IPS-15b (cell line): Measurements from ENCODE around the gene CREG2.
A peak's percentile ranks its signal among the peaks of the same experiment; 100 is the strongest.

Source experiments
- H3K27me3 ChIP-seq: one replicate; pipeline ENCODE4 v1.6.1; 2013; ENCODE audit warnings: low read length; ENCODE audit not compliant: control insufficient read depth, insufficient read depth
- H3K36me3 ChIP-seq: one replicate; pipeline ENCODE4 v1.6.1; 2013; ENCODE audit warnings: low read length; ENCODE audit not compliant: control insufficient read depth, insufficient read depth
- H3K4me1 ChIP-seq: one replicate; pipeline ENCODE4 v1.6.1; 2013; ENCODE audit warnings: mild to moderate bottlenecking, low read length; ENCODE audit not compliant: control insufficient read depth, insufficient read depth
- H3K4me3 ChIP-seq: one replicate; pipeline ENCODE4 v1.5.1; 2013; ENCODE audit warnings: low read depth, low read length
- H3K9ac ChIP-seq: one replicate; pipeline ENCODE4 v1.6.1; 2013; ENCODE audit warnings: low read depth, mild to moderate bottlenecking, low read length
- H3K9me3 ChIP-seq: one replicate; pipeline ENCODE4 v1.6.1; 2013; ENCODE audit warnings: mild to moderate bottlenecking, low read length; ENCODE audit not compliant: control insufficient read depth, insufficient read depth

The CREG2 gene

DNA sequence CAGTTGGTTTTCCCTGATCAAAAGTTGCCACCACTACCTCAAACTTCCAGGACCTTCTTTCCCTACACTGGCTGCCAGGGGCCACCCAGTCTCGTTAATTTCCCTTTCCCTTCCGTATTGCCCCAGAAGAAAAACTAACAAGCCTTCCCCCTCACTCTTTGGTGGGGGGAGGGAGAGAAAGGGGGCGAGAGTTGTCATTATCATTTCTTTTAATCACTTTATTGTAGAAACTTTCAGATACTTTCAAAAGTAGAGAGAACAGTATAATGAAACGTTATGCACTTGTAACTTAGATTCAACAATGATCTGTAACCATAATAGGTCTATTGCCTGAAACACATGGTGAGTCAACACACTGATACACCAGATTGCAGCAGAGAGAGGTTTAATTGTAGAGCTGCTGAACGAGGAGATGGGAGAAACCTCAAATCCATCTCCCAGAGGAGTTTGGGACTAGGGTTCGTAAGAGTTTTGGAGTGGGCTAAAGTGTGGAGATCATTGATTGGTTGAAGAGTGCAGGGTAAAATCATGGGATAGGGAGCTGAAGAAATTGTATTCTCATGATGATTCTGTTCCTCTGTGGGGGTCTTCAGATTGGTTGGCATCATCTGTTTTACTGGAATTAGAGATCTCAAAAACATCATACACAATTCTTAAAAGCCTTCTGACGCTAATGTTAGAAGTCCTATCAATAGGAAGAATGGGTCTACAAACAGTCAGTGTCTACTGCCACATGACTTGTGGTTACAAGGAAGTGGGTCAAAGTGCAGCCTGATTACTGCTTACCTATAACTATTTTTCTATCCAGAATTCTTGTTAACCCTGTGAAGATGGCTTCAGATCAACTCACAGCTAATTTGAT, 76.2 kb downstream of the CREG2 start:
- Histone ChIP-seq H3K4me3 (no peak overlapping the region), H3K4me1 (peaks cover 2% of the 10 kb centered on the region), H3K27me3 (peaks cover 4% of the 10 kb centered on the region), H3K36me3 (no peaks in the 10 kb centered on the region), H3K9me3 (no peaks in the 10 kb centered on the region), H3K9ac (no peak overlapping the region)

DNA sequence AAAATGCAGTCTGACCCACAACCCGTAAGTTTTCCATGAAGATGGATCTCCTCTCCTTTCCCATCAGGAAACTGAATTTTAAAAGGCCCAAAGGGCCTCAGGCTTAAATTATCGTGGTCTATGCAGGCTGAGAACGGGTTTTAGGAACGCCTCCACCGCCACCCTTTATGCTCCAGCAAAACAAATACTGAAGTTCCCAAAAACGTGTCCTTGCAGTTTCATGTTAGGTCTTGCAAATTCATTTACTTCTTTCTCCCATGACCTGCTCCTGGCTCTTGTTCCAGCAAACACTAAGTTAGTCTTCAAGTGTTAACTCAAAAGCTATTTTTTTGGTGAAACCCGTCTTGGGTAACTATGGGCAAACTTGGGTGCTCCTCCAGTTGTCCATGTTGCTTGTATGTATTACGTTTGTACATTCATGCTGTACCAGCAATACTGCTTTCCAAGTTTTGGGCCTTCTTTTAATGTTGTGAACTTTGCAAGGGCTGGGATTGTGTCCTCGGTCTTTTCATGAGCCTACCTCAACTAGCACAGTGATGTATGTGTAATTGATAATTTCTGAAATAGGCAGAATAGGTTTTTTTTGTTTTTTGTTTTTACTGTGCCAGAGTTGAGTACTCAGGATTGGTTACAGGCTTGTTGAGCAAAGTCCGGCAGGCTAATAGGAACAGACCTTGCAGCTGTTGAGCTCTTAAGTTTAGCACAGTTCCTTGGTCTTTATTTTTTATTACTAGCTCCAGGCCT, 77.0 kb downstream of the CREG2 start:
- Histone ChIP-seq H3K4me3 (no peak overlapping the region), H3K9ac (no peak overlapping the region)

DNA sequence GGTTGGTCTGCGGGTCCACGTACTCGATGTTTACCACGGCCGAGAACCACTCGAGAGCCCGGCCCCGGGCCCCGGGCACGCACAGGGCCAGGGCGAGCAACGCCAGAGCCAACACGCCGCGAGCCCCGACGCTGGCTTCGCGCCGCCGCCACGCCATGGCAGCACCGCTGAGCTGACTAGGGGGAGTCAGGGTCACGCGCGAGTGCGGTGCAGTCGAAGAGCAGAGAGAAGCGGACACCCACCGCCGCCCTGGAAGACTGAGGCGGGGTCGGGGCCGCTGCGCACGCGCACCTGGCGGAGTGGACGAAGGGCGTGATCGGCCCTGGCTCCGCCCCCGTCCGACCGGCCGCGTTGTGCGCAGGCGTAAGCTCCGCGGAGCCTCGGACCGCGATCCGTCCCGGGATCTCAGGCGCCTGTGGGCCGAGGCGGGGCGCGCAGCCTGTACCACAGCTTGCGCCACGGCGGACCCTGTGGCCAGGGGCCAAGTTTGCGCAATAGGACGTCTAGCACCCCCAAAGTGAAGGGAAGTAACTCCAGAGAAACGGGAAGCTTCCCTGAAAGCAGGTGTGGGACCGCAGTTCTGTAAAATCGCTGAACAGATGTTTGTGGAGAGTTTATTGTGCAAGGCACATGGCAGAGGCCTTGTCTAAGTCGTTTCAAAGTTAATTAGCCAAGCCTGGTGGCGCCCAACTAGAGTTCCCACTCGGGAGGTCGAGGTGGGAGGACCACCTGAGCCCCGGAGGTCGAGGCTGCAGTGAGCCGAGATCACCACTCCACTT, 78.7 kb downstream of the CREG2 start, which contains the start of gene RNF149:
RNF149 (minus strand) TSS at position 270 of the 779 bp plus-strand sequence; CDS start at position 157, 113 bp downstream.
- peak within 1 kb of the TSS; percentile 77 for H3K9ac ChIP-seq
- H3K4me3 ChIP-seq: peak within 1 kb of the TSS; percentile 81
- H3K4me1 ChIP-seq: peaks cover 3% of the 10 kb centered on the region
- peaks cover 4% of the 10 kb centered on the region for H3K27me3 ChIP-seq
- no peaks in the 10 kb centered on the region for H3K9me3 ChIP-seq
- H3K36me3 ChIP-seq: no peaks in the 10 kb centered on the region

More for the DNA sequence above, 77.0 kb downstream of the CREG2 start:
- Histone ChIP-seq H3K9me3 (no peaks in the 10 kb centered on the region), H3K4me1 (peaks cover 3% of the 10 kb centered on the region), H3K27me3 (peaks cover 4% of the 10 kb centered on the region), H3K36me3 (no peaks in the 10 kb centered on the region)

DNA sequence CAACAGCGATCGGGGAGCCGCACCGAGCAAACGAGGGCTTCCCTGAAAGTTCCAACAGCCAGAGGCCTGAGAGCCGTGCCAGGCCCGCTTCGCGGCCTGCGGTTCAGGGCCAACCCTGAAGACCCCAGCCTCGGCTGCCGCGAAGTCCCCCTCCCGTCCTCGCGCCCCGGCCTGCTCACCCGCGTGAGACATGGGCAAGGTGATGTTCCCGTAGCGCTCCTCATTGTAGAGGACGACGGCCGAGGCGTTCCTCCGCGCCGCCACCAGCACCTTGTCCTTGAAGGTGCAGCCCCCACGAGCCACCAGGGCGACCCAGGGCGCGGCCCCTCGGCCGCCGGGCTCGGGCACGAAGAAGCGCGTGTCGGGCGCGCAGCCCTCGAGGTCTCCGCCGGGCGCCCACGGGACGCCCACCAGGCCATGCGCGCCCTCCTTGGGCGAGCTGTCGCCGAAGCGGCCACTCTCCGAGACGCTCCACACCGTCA, 79.3 kb downstream of the CREG2 start:
- no peaks in the 10 kb centered on the region for H3K9me3 ChIP-seq
- peaks cover 4% of the 10 kb centered on the region for H3K27me3 ChIP-seq
- H3K9ac ChIP-seq: peak overlapping the region; percentile 77
- peak overlapping the region; percentile 81 for H3K4me3 ChIP-seq
- H3K4me1 ChIP-seq: peaks cover 3% of the 10 kb centered on the region
- H3K36me3 ChIP-seq: no peaks in the 10 kb centered on the region

DNA sequence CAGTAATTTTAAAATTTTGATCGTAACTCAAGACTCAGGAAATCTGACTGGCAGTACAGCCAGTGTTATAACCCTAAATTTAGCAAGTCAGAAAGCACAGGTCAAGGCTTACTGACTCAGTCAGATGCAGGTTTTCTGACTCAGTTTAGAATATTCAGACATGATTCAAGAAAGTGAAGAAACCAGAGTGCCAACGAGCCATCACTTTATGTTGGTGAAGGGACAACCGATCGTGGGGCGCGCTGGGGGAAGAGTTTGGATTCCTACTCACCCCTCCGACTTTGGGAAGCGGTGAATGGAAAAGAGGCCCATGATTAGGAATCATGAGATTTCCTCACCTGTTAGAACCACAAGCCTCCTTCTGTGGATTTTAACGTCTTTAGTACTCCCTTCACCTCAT, 79.8 kb downstream of the CREG2 start:
- Histone ChIP-seq H3K9me3 (no peaks in the 10 kb centered on the region), H3K4me3 (peak overlapping the region; percentile 81), H3K27me3 (peaks cover 4% of the 10 kb centered on the region), H3K4me1 (peaks cover 3% of the 10 kb centered on the region), H3K9ac (peak overlapping the region; percentile 77), H3K36me3 (no peaks in the 10 kb centered on the region)

DNA sequence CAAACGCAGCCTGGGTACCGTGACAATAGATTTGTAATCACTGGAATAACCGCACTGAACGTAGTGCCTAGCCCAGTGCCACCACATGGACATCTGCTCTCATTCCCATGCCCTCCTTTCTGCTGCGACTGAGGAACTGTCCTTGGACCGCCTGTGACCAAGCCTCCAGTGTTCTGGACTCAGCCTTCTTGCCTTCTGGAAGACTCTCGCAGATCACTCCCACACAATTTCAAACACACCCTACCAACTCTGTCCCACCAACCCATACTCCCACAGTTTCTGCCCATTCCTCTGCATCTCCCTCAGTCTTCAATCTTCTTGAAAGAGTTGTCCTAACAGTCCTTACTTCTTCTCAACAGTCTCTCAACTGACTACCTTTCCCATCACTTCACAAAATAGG, 80.9 kb downstream of the CREG2 start:
- no peak overlapping the region for H3K9ac ChIP-seq
- H3K36me3 ChIP-seq: no peaks in the 10 kb centered on the region
- H3K4me1 ChIP-seq: peaks cover 3% of the 10 kb centered on the region
- peaks cover 4% of the 10 kb centered on the region for H3K27me3 ChIP-seq
- H3K9me3 ChIP-seq: no peaks in the 10 kb centered on the region
- H3K4me3 ChIP-seq: peak overlapping the region; percentile 81

DNA sequence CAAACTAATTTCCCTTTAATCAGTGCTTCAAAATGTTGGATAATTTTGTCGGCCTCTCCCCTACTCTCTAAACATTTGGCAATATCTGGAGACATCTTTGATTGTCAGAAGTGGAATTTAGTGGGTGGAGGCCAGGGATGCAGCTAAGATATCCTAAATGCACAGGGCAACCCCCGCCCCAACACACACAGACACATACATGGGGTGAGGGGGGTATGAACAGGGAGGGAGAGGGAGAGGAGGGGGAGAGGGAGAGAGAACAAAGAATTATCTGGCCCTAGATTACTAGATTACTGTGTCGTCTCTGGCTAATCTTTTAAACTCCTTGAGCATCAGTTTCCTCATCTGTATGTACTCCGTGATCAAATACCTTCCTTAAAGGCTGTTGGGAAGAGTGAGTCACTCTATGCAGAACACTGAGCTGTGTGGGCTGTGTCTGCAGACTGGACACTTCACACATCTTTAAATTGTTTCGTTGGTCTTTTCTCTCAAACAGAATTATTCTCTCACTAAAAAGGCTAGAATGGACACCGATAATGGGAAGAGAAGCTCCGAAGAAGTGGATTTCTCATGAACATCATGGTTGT, 81.7 kb downstream of the CREG2 start:
- no peaks in the 10 kb centered on the region for H3K36me3 ChIP-seq
- peaks cover 4% of the 10 kb centered on the region for H3K27me3 ChIP-seq
- H3K4me1 ChIP-seq: peaks cover 3% of the 10 kb centered on the region
- H3K4me3 ChIP-seq: no peak overlapping the region
- no peaks in the 10 kb centered on the region for H3K9me3 ChIP-seq
- no peak overlapping the region for H3K9ac ChIP-seq

DNA sequence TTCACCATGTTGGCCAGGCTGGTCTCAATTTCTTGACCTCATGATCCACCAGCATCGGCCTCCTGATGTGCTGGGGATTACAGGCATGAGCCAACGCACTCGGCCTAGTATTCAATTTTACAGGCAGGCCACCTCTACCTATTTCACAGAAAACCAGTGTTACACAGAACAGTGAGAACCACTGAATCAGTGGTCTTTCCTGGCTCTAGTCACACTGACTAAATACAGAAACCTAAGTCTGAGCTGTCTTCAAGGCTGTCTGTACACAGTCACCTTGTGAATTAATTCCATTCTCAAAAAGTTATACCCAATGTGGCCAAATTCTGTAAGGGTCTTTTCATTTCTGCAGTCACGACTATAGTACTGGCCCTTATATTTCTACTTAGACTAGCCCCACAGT, 82.3 kb downstream of the CREG2 start:
- Histone ChIP-seq H3K4me3 (no peak overlapping the region), H3K27me3 (peaks cover 4% of the 10 kb centered on the region), H3K9me3 (no peaks in the 10 kb centered on the region), H3K9ac (no peak overlapping the region), H3K4me1 (peaks cover 3% of the 10 kb centered on the region), H3K36me3 (no peaks in the 10 kb centered on the region)

DNA sequence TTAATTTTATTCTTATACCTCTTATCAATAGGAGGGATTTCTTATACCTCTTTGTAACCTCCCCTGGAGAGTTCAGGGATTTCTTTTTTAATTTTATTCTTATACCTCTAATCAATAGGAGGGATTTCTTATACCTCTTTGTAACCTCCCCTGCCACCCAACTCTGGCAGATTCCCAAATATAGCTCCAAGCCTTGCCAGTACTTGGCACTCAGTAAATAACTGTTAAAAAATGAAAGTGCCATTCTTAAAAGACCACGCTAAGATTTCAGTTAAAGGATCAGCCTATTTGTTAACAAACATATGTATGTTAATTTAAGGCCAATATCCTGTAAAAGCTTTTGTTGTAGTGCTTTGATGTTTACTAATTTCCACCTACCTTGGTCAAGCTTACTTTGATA, 83.6 kb downstream of the CREG2 start:
- Histone ChIP-seq H3K9ac (no peak overlapping the region), H3K27me3 (peaks cover 4% of the 10 kb centered on the region), H3K4me3 (no peak overlapping the region), H3K9me3 (no peaks in the 10 kb centered on the region), H3K36me3 (no peaks in the 10 kb centered on the region), H3K4me1 (peaks cover 3% of the 10 kb centered on the region)

DNA sequence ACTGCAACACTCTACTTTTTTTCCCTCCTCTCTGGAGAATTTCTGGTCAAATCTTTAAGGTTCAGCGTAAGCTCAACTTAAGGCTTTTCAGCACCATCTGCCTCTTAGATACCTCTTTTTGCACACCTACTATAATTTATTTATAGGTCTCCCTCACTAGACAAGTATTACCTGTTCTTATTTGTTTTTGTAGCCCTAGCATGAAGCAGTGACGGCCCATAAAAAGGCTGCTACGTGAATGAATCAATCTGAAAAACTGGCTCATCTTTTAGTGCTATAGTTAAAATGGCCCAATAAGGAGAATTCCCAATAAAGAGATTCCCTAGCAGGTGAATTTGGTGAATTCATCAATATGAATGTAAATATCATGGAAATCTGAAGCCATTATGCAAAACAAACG, 85.3 kb downstream of the CREG2 start:
- no peak overlapping the region for H3K9ac ChIP-seq
- H3K9me3 ChIP-seq: no peaks in the 10 kb centered on the region
- no peaks in the 10 kb centered on the region for H3K27me3 ChIP-seq
- H3K4me1 ChIP-seq: peaks cover 3% of the 10 kb centered on the region
- H3K4me3 ChIP-seq: no peak overlapping the region
- H3K36me3 ChIP-seq: no peaks in the 10 kb centered on the region

DNA sequence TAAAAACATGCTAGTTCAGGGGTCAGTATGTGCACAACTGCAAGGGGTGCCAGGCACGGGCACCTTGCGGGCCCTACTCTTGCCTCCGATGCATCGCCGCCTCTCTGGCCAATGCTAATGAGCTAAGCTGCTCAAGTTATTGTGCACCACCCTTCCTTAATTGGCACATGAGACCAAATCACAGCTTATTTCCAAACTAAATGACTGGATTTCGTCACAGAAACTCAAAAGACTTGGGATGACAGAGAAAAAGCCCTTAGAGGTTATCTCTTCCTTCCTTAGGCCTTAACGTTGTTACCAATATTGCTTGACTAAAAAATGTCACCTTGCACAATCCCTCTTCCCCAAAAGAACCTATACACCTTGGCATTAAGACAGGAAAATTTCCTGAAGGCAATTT, 86.5 kb downstream of the CREG2 start:
- no peaks in the 10 kb centered on the region for H3K27me3 ChIP-seq
- H3K9me3 ChIP-seq: no peaks in the 10 kb centered on the region
- H3K4me1 ChIP-seq: no peaks in the 10 kb centered on the region
- H3K9ac ChIP-seq: no peak overlapping the region
- H3K4me3 ChIP-seq: no peak overlapping the region
- H3K36me3 ChIP-seq: no peaks in the 10 kb centered on the region
